ENCODE data around the gene NLRP3. TPM values are rescaled to one million over a fixed set of nuclear protein-coding genes. Genes with fewer than 3 reads are reported as not detected.

The NLRP3 gene
- total and polyA plus RNA-seq, 2 of the 13 experiments (the other 11 are each of a cell fraction or from before 2014, with no cell fraction given) = not detected

- peaks cover 3 to 27% of the 10 kb centered on the region in 2 experiments; a peak in 2 of 5 replicates for H3K27me3 ChIP-seq (ENCODE audit: control insufficient read depth in 1 of 2, insufficient read depth in 2 of 2, low read length in 2 of 2)
- intact Hi-C loops (cut with micrococcal nuclease; ENCODE audit: unreplicated experiment) = no loop called here
- no peaks in the 10 kb centered on the region for H3K36me3 ChIP-seq (replicated peaks in 1 of 2; ENCODE audit: control insufficient read depth in 1 of 2, insufficient read depth in 2 of 2, low read length in 2 of 2)
- DNase-seq (ENCODE audit: low spot score) = no peak
- TF ChIP-seq YY1 (IDR thresholded peaks at IDR 0.05; ENCODE audit: insufficient read depth, insufficient replicate concordance, low read depth, low read length) (no peak), RFX3 (CRISPR knock-in tag; IDR thresholded peaks at IDR 0.05) (no peak), IRX3 (CRISPR knock-in tag; IDR thresholded peaks at IDR 0.05; ENCODE audit: borderline replicate concordance, low read depth) (no peak), AGO1 (IDR thresholded peaks at IDR 0.05; ENCODE audit: low read depth, low read length, poor library complexity, severe bottlenecking) (no peak), SKIL (CRISPR knock-in tag; IDR thresholded peaks at IDR 0.05; ENCODE audit: borderline replicate concordance) (no peak), NFRKB (IDR thresholded peaks at IDR 0.05) (no peak), JARID2 (CRISPR knock-in tag; IDR thresholded peaks at IDR 0.05; ENCODE audit: insufficient replicate concordance) (no peak), PLRG1 (conservative IDR thresholded peaks at IDR 0.05) (no peak), MYPOP (CRISPR knock-in tag; IDR thresholded peaks at IDR 0.05) (no peak), PPARG (CRISPR knock-in tag; conservative IDR thresholded peaks at IDR 0.05) (no peak), ZFP36L2 (CRISPR knock-in tag; IDR thresholded peaks at IDR 0.05) (no peak), XBP1 (CRISPR knock-in tag; IDR thresholded peaks at IDR 0.05) (no peak), ZBTB34 (CRISPR knock-in tag; IDR thresholded peaks at IDR 0.05) (no peak), ZNF44 (CRISPR knock-in tag; IDR thresholded peaks at IDR 0.05) (no peak), MTF1 (CRISPR knock-in tag; IDR thresholded peaks at IDR 0.05) (no peak)
- TF ChIP-seq, protein P1, sequence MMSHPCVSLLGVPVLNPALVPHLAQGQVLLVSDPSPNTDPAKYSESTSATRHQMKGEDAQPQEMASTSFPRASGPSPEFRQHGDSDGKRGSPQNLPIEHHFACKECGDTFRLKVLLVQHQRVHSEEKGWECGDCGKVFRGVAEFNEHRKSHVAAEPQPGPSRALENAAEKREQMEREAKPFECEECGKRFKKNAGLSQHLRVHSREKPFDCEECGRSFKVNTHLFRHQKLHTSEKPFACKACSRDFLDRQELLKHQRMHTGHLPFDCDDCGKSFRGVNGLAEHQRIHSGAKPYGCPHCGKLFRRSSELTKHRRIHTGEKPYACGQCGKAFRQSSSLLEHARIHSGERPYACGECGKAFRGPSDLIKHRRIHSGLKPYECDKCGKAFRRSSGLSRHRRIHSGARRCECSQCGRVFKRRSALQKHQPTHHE (CRISPR knock-in tag; IDR thresholded peaks at IDR 0.05; ENCODE audit: borderline replicate concordance) = no peak
- no TSS peak for BruUV-seq (replicated peaks)
- FAIRE-seq = no peak
- no peak overlapping the region for H2AFZ ChIP-seq (ENCODE audit: low read length)
- H3K4me3 ChIP-seq (replicated peaks in 1 of 3; ENCODE audit: insufficient read depth in 1 of 3, low read depth in 2 of 3, low read length in 3 of 3) = no peak overlapping the region
- no peaks in the 10 kb centered on the region for H3K4me1 ChIP-seq (ENCODE audit: insufficient read depth, low read length)
- no peak overlapping the region for H3K27ac ChIP-seq (ENCODE audit: extremely low read length, insufficient read depth, low read length)
- H4K20me1 ChIP-seq (ENCODE audit: insufficient read depth, low read length) = no peaks in the 10 kb centered on the region
- H3K4me2 ChIP-seq (ENCODE audit: low read depth, low read length) = no peak overlapping the region
- no peak overlapping the region for H3K9ac ChIP-seq (ENCODE audit: insufficient read depth, low read depth, low read length)
- in situ Hi-C loops (cut with HindIII; ENCODE audit: extremely low pct_ligation_motif_present, low pct_unique_long_range_greater_than_20kb) = no loop called here
- CTCF ChIA-PET (ENCODE audit: low intra/inter-chr PET ratio, low total read pairs) = no interaction called here
- H3K79me2 ChIP-seq (ENCODE audit: insufficient read depth, low read length) = no peaks in the 10 kb centered on the region
- ATAC-seq = no peak
- WGBS (ENCODE audit: low lambda C conversion rate) = 12% methylated on average over 4 of the region's 4 CpGs
- no peaks in the 10 kb centered on the region for H3K9me3 ChIP-seq (ENCODE audit: low read length)
- POLR2A ChIA-PET = no interaction called here
Observed at GRCh38 chr1:247442164-247442563, 26.2 kb downstream of the NLRP3 start.

Measured in HepG2 (cell line).